Caco-2 (cell line): Measurements from ENCODE around the gene KIRREL3. TPM values are rescaled to one million over a fixed set of nuclear protein-coding genes. Genes with fewer than 3 reads are reported as not detected.

Experiments
- BruUV-seq: library from RNA; stranded (reverse); fragments of 400-500 nt; replicated peaks from 2 replicates; lab custom pipeline; 2021; lab: Mats Ljungman, UMichigan
- CTCF ChIA-PET: fragments of 300-600 bp; sonication (Branson Sonifier 250); formaldehyde crosslinking; loops from one replicate; lab custom pipeline; 2022; ENCODE audit warnings: antibody characterized with exemption; lab: Charles Lee
- POLR2A ChIA-PET: fragments of 300-600 bp; sonication (Branson Sonifier 250); formaldehyde crosslinking; loops from one replicate; lab custom pipeline; 2022; ENCODE audit warnings: antibody characterized with exemption; lab: Charles Lee
- DNase-seq, 2 experiments: peaks; one replicate each; pipeline versions ENCODE4 v3.0.0 to v3.0.0-alpha.2; 2020 to 2022
- H3K27me3 ChIP-seq: replicated peaks from 2 replicates; pipeline ENCODE4 v1.6.0; 2011; ENCODE audit warnings: low read length; ENCODE audit not compliant: control insufficient read depth, insufficient read depth
- H3K36me3 ChIP-seq: 2 replicates; pipeline ENCODE4 v1.5.1; 2011; ENCODE audit warnings: low read length; ENCODE audit not compliant: control insufficient read depth, insufficient read depth
- H3K4me1 ChIP-seq: fragments of 250-450 bp; sonication (Bioruptor Pico); 2 replicates; pipeline ENCODE4 v1.5.1; 2020; ENCODE audit warnings: mild to moderate bottlenecking
- H3K4me3 ChIP-seq: 2 replicates; pipeline ENCODE4 v1.5.1; 2011; ENCODE audit warnings: low read depth, mild to moderate bottlenecking, control low read depth, low read length
- H3K9me3 ChIP-seq: fragments of 250-450 bp; sonication (Bioruptor Pico); 2 replicates; pipeline ENCODE4 v1.5.1; 2020; ENCODE audit warnings: mild to moderate bottlenecking, moderate library complexity
- H3K27ac Mint-ChIP-seq: one replicate; pipeline ENCODE4 v1.8.0; 2022; ENCODE audit warnings: mixed read lengths; ENCODE audit not compliant: unreplicated experiment
- H3K27me3 Mint-ChIP-seq: one replicate; pipeline ENCODE4 v1.8.0; 2022; ENCODE audit warnings: mixed read lengths; ENCODE audit not compliant: insufficient read depth, unreplicated experiment
- H3K36me3 Mint-ChIP-seq: one replicate; pipeline ENCODE4 v1.8.0; 2022; ENCODE audit warnings: mild to moderate bottlenecking, mixed read lengths; ENCODE audit not compliant: insufficient read depth, unreplicated experiment
- H3K4me1 Mint-ChIP-seq: one replicate; pipeline ENCODE4 v1.8.0; 2022; ENCODE audit warnings: low read depth, mixed read lengths; ENCODE audit not compliant: unreplicated experiment
- H3K4me3 Mint-ChIP-seq: one replicate; pipeline ENCODE4 v1.8.0; 2022; ENCODE audit warnings: mild to moderate bottlenecking, moderate library complexity, mixed read lengths; ENCODE audit not compliant: unreplicated experiment
- H3K9me3 Mint-ChIP-seq: one replicate; pipeline ENCODE4 v1.8.0; 2022; ENCODE audit warnings: mixed read lengths; ENCODE audit not compliant: unreplicated experiment
- intact Hi-C: fragments of 100-400 bp; cut with micrococcal nuclease; formaldehyde crosslinking; loops from one replicate; pipeline ENCODE4 v1.10.0; 2022; ENCODE audit not compliant: unreplicated experiment
- total RNA-seq: library from RNA; stranded (reverse); gene quantifications from 2 replicates; pipeline ENCODE4 v1.2.3, GENCODE V29; 2022
- TF ChIP-seq, protein P1 (sequence below), 2 experiments: fragments of 200-600 bp in 1 of 2; IDR thresholded peaks; 1 replicate in 1 of 2; 2 replicates in 1 of 2; pipeline versions ENCODE4 v1.5.1 to v1.8.0; 2011 to 2022; ENCODE audit warnings: antibody characterized with exemption in 1 of 2, control low read depth in 1 of 2, inconsistent platforms in 1 of 2, low read depth in 1 of 2, low read length in 1 of 2, mild to moderate bottlenecking in 1 of 2, moderate library complexity in 1 of 2; ENCODE audit not compliant: insufficient read depth in 1 of 2, severe bottlenecking in 1 of 2, unreplicated experiment in 1 of 2

Gene KIRREL3
- total RNA-seq, 1 experiment from 2014 or later, result not detected

DNA sequence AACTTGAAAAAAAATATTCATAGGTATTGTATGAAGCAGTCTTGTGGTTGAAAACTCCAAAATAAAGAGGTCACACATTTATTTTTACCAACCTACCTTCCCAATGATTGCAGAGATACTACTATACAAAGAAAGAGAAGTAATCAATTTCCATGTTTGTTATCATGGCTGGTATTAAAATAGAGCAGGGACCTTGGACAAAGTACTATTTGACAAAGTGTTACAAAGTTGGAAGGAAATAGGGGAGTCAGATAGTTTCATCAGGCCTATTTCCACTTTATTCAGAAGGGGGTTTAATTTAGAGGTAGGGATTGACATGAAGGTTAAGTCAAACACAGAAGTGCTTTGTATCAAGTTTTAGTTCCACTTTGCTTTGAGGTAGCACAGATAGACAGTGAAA is 34.4 kb upstream of the KIRREL3 start:
- Mint-ChIP-seq H3K4me3 (no peak overlapping the region), H3K27me3 (peaks cover 23% of the 10 kb centered on the region), H3K9me3 (no peaks in the 10 kb centered on the region), H3K4me1 (no peaks in the 10 kb centered on the region), H3K27ac (no peak overlapping the region), H3K36me3 (no peaks in the 10 kb centered on the region)
- Histone ChIP-seq H3K4me1 (no peaks in the 10 kb centered on the region), H3K27me3 (no peaks in the 10 kb centered on the region), H3K9me3 (no peaks in the 10 kb centered on the region), H3K36me3 (no peaks in the 10 kb centered on the region), H3K4me3 (no peak overlapping the region)
- intact Hi-C loops, result no loop called here
- TF ChIP-seq, protein P1, sequence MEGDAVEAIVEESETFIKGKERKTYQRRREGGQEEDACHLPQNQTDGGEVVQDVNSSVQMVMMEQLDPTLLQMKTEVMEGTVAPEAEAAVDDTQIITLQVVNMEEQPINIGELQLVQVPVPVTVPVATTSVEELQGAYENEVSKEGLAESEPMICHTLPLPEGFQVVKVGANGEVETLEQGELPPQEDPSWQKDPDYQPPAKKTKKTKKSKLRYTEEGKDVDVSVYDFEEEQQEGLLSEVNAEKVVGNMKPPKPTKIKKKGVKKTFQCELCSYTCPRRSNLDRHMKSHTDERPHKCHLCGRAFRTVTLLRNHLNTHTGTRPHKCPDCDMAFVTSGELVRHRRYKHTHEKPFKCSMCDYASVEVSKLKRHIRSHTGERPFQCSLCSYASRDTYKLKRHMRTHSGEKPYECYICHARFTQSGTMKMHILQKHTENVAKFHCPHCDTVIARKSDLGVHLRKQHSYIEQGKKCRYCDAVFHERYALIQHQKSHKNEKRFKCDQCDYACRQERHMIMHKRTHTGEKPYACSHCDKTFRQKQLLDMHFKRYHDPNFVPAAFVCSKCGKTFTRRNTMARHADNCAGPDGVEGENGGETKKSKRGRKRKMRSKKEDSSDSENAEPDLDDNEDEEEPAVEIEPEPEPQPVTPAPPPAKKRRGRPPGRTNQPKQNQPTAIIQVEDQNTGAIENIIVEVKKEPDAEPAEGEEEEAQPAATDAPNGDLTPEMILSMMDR (IDR thresholded peaks at IDR 0.05; ENCODE audit: insufficient read depth in 1 of 2, low read depth in 1 of 2, low read length in 1 of 2, severe bottlenecking in 1 of 2, unreplicated experiment in 1 of 2), result no peak
- CTCF ChIA-PET, result no interaction called here
- BruUV-seq, result no TSS peak
- POLR2A ChIA-PET, result no interaction called here
- no peak for DNase-seq

DNA sequence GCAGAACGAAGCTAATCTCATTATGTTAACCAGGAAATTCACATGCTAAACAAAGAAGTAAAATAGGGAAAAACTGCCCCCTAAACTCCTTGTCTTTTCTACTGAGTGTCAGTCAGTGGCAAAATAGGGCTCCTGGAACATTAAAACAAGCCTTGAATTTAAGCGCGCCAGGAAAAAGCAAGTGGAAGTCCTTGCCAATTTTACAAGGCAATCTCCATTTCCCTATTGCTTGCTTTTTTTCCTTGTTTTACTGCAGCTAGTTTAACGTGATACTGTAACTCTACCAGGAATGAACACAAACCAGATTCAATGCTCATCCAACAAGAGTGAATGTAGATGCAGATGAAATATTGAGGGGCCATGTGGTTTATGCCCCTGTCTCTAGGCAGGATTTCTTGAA is 28.1 kb upstream of the KIRREL3 start:
- BruUV-seq, result no TSS peak
- no peak for DNase-seq
- intact Hi-C loops, result no loop called here

DNA sequence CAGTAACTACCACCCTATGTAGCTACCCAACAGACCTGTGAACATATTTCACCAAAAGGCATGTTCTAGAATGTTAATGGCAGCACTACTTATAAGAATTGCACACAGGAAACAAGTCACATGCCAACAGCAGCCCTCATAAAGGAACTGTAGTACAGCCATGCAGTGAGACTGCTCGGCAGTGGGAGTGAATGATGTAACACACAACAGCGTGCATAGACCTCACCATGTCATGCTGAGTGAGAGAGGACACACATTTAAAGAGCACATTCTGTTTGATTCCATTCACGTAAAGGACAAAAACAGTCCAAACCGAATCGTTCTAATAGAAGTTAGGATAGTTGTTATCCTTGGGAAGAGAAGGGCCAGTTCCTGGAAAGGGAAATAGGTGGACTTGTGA is 27.2 kb upstream of the KIRREL3 start:
- ChIA-PET CTCF (no interaction called here), POLR2A (interaction anchor here (0.7 kb wide), 1 partner anchor 563 kb away, joined by 5 read pairs; no protein-coding TSS in a partner anchor)
- no peaks in the 10 kb centered on the region for H3K4me1 Mint-ChIP-seq
- intact Hi-C loops, result no loop called here
- H3K27ac Mint-ChIP-seq, result no peak overlapping the region
- no peaks in the 10 kb centered on the region for H3K9me3 Mint-ChIP-seq
- TF ChIP-seq, protein P1 (IDR thresholded peaks at IDR 0.05; ENCODE audit: insufficient read depth in 1 of 2, low read depth in 1 of 2, low read length in 1 of 2, severe bottlenecking in 1 of 2, unreplicated experiment in 1 of 2), result no peak
- no TSS peak for BruUV-seq
- Histone ChIP-seq H3K9me3 (0 out of 2 replicates have a peak, but pooled peaks cover 3% of the 10 kb centered on the region), H3K27me3 (no peaks in the 10 kb centered on the region; the same call in 1 of the 2 replicates), H3K36me3 (no peaks in the 10 kb centered on the region), H3K4me3 (no peak overlapping the region), H3K4me1 (no peaks in the 10 kb centered on the region)
- H3K27me3 Mint-ChIP-seq, result peaks cover 15% of the 10 kb centered on the region
- no peak overlapping the region for H3K4me3 Mint-ChIP-seq
- DNase-seq, result no peak
- no peaks in the 10 kb centered on the region for H3K36me3 Mint-ChIP-seq

More for the DNA sequence above, 28.1 kb upstream of the KIRREL3 start:
- peaks cover 14% of the 10 kb centered on the region for H3K27me3 Mint-ChIP-seq
- TF ChIP-seq, protein P1 (IDR thresholded peaks at IDR 0.05; ENCODE audit: insufficient read depth in 1 of 2, low read depth in 1 of 2, low read length in 1 of 2, severe bottlenecking in 1 of 2, unreplicated experiment in 1 of 2), result no peak
- no peaks in the 10 kb centered on the region; the same call in 1 of the 2 replicates for H3K27me3 ChIP-seq
- H3K4me1 Mint-ChIP-seq, result no peaks in the 10 kb centered on the region
- no peaks in the 10 kb centered on the region for H3K36me3 ChIP-seq
- no peak overlapping the region for H3K27ac Mint-ChIP-seq
- 0 out of 2 replicates have a peak, but pooled peaks cover 3% of the 10 kb centered on the region for H3K9me3 ChIP-seq
- ChIA-PET CTCF (no interaction called here), POLR2A (no interaction called here)
- H3K9me3 Mint-ChIP-seq, result no peaks in the 10 kb centered on the region
- no peak overlapping the region for H3K4me3 Mint-ChIP-seq
- H3K4me1 ChIP-seq, result no peaks in the 10 kb centered on the region
- H3K36me3 Mint-ChIP-seq, result no peaks in the 10 kb centered on the region
- no peak overlapping the region for H3K4me3 ChIP-seq
